Measurements from ENCODE around the gene LRRC36.

The LRRC36 gene

GRCh38 chr16:67430504-67430976 lies 103.9 kb downstream of the LRRC36 start:
- Histone ChIP-seq H3K36me3 (ENCODE audit: low read length) (no peaks in the 10 kb centered on the region), H3K27ac (ENCODE audit: low read depth, low read length) (no peak overlapping the region), H3K9me2 (replicated peaks; ENCODE audit: insufficient read depth, low read length) (no peaks in the 10 kb centered on the region), H3K4me3 (ENCODE audit: insufficient read depth, low read length, poor library complexity, severe bottlenecking) (peak overlapping the region; percentile 64), H4K20me1 (ENCODE audit: low read depth, low read length) (no peaks in the 10 kb centered on the region), H3K9me3 (ENCODE audit: insufficient read depth, low read length) (no peaks in the 10 kb centered on the region), H3F3A (ENCODE audit: insufficient read depth) (no peaks in the 10 kb centered on the region), H3K27me3 (ENCODE audit: low read length) (no peaks in the 10 kb centered on the region), H3K9ac (ENCODE audit: low read length) (peak overlapping the region; percentile 55), H2AFZ (ENCODE audit: low read depth, low read length, severe bottlenecking) (peak overlapping the region; percentile 77), H3K4me2 (ENCODE audit: low read depth, low read length, poor library complexity, severe bottlenecking) (peak overlapping the region; percentile 73), H3K79me2 (ENCODE audit: insufficient read depth, low read length) (no peaks in the 10 kb centered on the region)
- no peak for TF ChIP-seq CTCF (IDR thresholded peaks at IDR 0.05; ENCODE audit: insufficient read depth, low read length, poor library complexity, severe bottlenecking)
- no peak for TF ChIP-seq EZH2phosphoT487 (conservative IDR thresholded peaks at IDR 0.05; ENCODE audit: low read length)

- Histone ChIP-seq H3K36me3 (ENCODE audit: low read length) (no peaks in the 10 kb centered on the region), H4K20me1 (ENCODE audit: low read depth, low read length) (no peaks in the 10 kb centered on the region), H3K9me2 (replicated peaks; ENCODE audit: insufficient read depth, low read length) (no peaks in the 10 kb centered on the region), H3K79me2 (ENCODE audit: insufficient read depth, low read length) (no peaks in the 10 kb centered on the region), H3K4me3 (ENCODE audit: insufficient read depth, low read length, poor library complexity, severe bottlenecking) (peak within 1 kb of the TSS; percentile 64), H3F3A (ENCODE audit: insufficient read depth) (no peaks in the 10 kb centered on the region), H3K4me2 (ENCODE audit: low read depth, low read length, poor library complexity, severe bottlenecking) (peak within 1 kb of the TSS; percentile 73), H3K9me3 (ENCODE audit: insufficient read depth, low read length) (no peaks in the 10 kb centered on the region), H3K27ac (ENCODE audit: low read depth, low read length) (no peak within 1 kb of the TSS), H3K9ac (ENCODE audit: low read length) (peak within 1 kb of the TSS; percentile 55), H3K27me3 (ENCODE audit: low read length) (no peaks in the 10 kb centered on the region), H2AFZ (ENCODE audit: low read depth, low read length, severe bottlenecking) (peak within 1 kb of the TSS; percentile 77)
- TF ChIP-seq CTCF (IDR thresholded peaks at IDR 0.05; ENCODE audit: insufficient read depth, low read length, poor library complexity, severe bottlenecking) (no peak), EZH2phosphoT487 (conservative IDR thresholded peaks at IDR 0.05; ENCODE audit: low read length) (no peak; the same call in 1 of the 2 replicates)
These were observed 104.6 kb downstream of the LRRC36 start, which contains the start of gene HSD11B2 for GRCh38 chr16:67430977-67431774. TSS of gene HSD11B2 (plus strand) at chr16:67431121. CDS start at chr16:67431249, 128 bp downstream.

GRCh38 chr16:67431775-67432505 lies 105.3 kb downstream of the LRRC36 start:
- Histone ChIP-seq H2AFZ (ENCODE audit: low read depth, low read length, severe bottlenecking) (no peak overlapping the region), H4K20me1 (ENCODE audit: low read depth, low read length) (no peaks in the 10 kb centered on the region), H3K4me2 (ENCODE audit: low read depth, low read length, poor library complexity, severe bottlenecking) (peak overlapping the region; percentile 73), H3K9ac (ENCODE audit: low read length) (peak overlapping the region; percentile 29; the same call in 1 of the 2 replicates), H3K79me2 (ENCODE audit: insufficient read depth, low read length) (no peaks in the 10 kb centered on the region), H3K36me3 (ENCODE audit: low read length) (no peaks in the 10 kb centered on the region), H3K4me3 (ENCODE audit: insufficient read depth, low read length, poor library complexity, severe bottlenecking) (no peak overlapping the region), H3K9me3 (ENCODE audit: insufficient read depth, low read length) (no peaks in the 10 kb centered on the region), H3K9me2 (replicated peaks; ENCODE audit: insufficient read depth, low read length) (no peaks in the 10 kb centered on the region), H3F3A (ENCODE audit: insufficient read depth) (no peaks in the 10 kb centered on the region), H3K27ac (ENCODE audit: low read depth, low read length) (no peak overlapping the region), H3K27me3 (ENCODE audit: low read length) (no peaks in the 10 kb centered on the region)
- TF ChIP-seq EZH2phosphoT487 (conservative IDR thresholded peaks at IDR 0.05; ENCODE audit: low read length) (no peak), CTCF (IDR thresholded peaks at IDR 0.05; ENCODE audit: insufficient read depth, low read length, poor library complexity, severe bottlenecking) (no peak)

All from SU-DHL-6 (cell line).